Dendritic cell treated with granulocyte-macrophage colony-stimulating factor and Interleukin-4, amounts not matched to agents 40 ng/mL and 50 ng/mL, for 4 days (primary cell): ENCODE results near the gene SCAPER.
"Not testable (repeated sequence)": the region's sequence is repeated elsewhere in the genome, so short reads cannot be mapped to it uniquely, and the experiment has no call there.

Experiments
- H3K27ac Mint-ChIP-seq: one replicate; pipeline ENCODE4 v1.8.0; 2022; ENCODE audit warnings: mild to moderate bottlenecking, mixed read lengths
- H3K27me3 Mint-ChIP-seq: one replicate; pipeline ENCODE4 v1.8.0; 2022; ENCODE audit warnings: mild to moderate bottlenecking, mixed read lengths
- H3K36me3 Mint-ChIP-seq: one replicate; pipeline ENCODE4 v1.8.0; 2022; ENCODE audit warnings: low read depth, mixed read lengths
- H3K4me1 Mint-ChIP-seq: one replicate; pipeline ENCODE4 v1.8.0; 2022; ENCODE audit warnings: low read depth, mixed read lengths
- H3K4me3 Mint-ChIP-seq: one replicate; pipeline ENCODE4 v1.8.0; 2022; ENCODE audit warnings: mild to moderate bottlenecking, moderate library complexity, mixed read lengths
- H3K9me3 Mint-ChIP-seq: one replicate; pipeline ENCODE4 v1.8.0; 2022; ENCODE audit warnings: mixed read lengths
- intact Hi-C: fragments of 100-400 bp; cut with micrococcal nuclease; formaldehyde crosslinking; loops from one replicate; pipeline ENCODE4 v1.15.0; 2022

The SCAPER gene

GRCh38 chr15:76510663-76511062, 394.5 kb downstream of the SCAPER start:
- H3K4me3 Mint-ChIP-seq, H3K27ac Mint-ChIP-seq, H3K36me3 Mint-ChIP-seq, H3K4me1 Mint-ChIP-seq, H3K27me3 Mint-ChIP-seq, intact Hi-C loops, H3K9me3 Mint-ChIP-seq: not testable (repeated sequence)

- no peaks in the 10 kb centered on the region for H3K4me1 Mint-ChIP-seq
- H3K36me3 Mint-ChIP-seq = peaks cover 7% of the 10 kb centered on the region
- no peak overlapping the region for H3K27ac Mint-ChIP-seq
- H3K4me3 Mint-ChIP-seq = no peak overlapping the region
- intact Hi-C loops = no loop called here
- no peaks in the 10 kb centered on the region for H3K27me3 Mint-ChIP-seq
- no peaks in the 10 kb centered on the region for H3K9me3 Mint-ChIP-seq
Observed at GRCh38 chr15:76503804-76504203, 401.3 kb downstream of the SCAPER start.

- Mint-ChIP-seq H3K36me3 (peaks cover 7% of the 10 kb centered on the region), H3K9me3 (no peaks in the 10 kb centered on the region), H3K27ac (no peak overlapping the region), H3K4me1 (no peaks in the 10 kb centered on the region), H3K27me3 (no peaks in the 10 kb centered on the region), H3K4me3 (no peak overlapping the region)
- intact Hi-C loops = no loop called here
Observed at GRCh38 chr15:76503121-76503520, 402.0 kb downstream of the SCAPER start.

GRCh38 chr15:76502678-76503077, 402.5 kb downstream of the SCAPER start:
- Mint-ChIP-seq H3K4me1 (no peaks in the 10 kb centered on the region), H3K36me3 (peaks cover 7% of the 10 kb centered on the region), H3K4me3 (no peak overlapping the region), H3K27me3 (no peaks in the 10 kb centered on the region), H3K27ac (no peak overlapping the region), H3K9me3 (no peaks in the 10 kb centered on the region)
- intact Hi-C loops = no loop called here

- H3K27me3 Mint-ChIP-seq, H3K4me1 Mint-ChIP-seq, H3K36me3 Mint-ChIP-seq, H3K4me3 Mint-ChIP-seq, intact Hi-C loops, H3K27ac Mint-ChIP-seq, H3K9me3 Mint-ChIP-seq: not testable (repeated sequence)
Observed at GRCh38 chr15:76502185-76502584, 403.0 kb downstream of the SCAPER start.

- intact Hi-C loops = no loop called here
- H3K27me3 Mint-ChIP-seq = no peaks in the 10 kb centered on the region
- no peaks in the 10 kb centered on the region for H3K4me1 Mint-ChIP-seq
- no peaks in the 10 kb centered on the region for H3K9me3 Mint-ChIP-seq
- peaks cover 7% of the 10 kb centered on the region for H3K36me3 Mint-ChIP-seq
- no peak overlapping the region for H3K4me3 Mint-ChIP-seq
- H3K27ac Mint-ChIP-seq = no peak overlapping the region
Observed at GRCh38 chr15:76501726-76502125, 403.4 kb downstream of the SCAPER start.

- H3K9me3 Mint-ChIP-seq = no peaks in the 10 kb centered on the region
- H3K27ac Mint-ChIP-seq = no peak overlapping the region
- no peak overlapping the region for H3K4me3 Mint-ChIP-seq
- H3K4me1 Mint-ChIP-seq = no peaks in the 10 kb centered on the region
- peaks cover 7% of the 10 kb centered on the region for H3K36me3 Mint-ChIP-seq
- intact Hi-C loops = no loop called here
- no peaks in the 10 kb centered on the region for H3K27me3 Mint-ChIP-seq
Observed at GRCh38 chr15:76501011-76501410, 404.1 kb downstream of the SCAPER start.

GRCh38 chr15:76495487-76495886, 409.7 kb downstream of the SCAPER start:
- intact Hi-C loops = no loop called here
- Mint-ChIP-seq H3K4me1 (no peaks in the 10 kb centered on the region), H3K36me3 (no peaks in the 10 kb centered on the region)

GRCh38 chr15:76492538-76492937, 412.6 kb downstream of the SCAPER start:
- intact Hi-C loops = no loop called here
- H3K4me1 Mint-ChIP-seq = no peaks in the 10 kb centered on the region
- H3K27me3 Mint-ChIP-seq = no peaks in the 10 kb centered on the region
- H3K9me3 Mint-ChIP-seq = no peaks in the 10 kb centered on the region
- H3K27ac Mint-ChIP-seq = no peak overlapping the region
- no peak overlapping the region for H3K4me3 Mint-ChIP-seq
- H3K36me3 Mint-ChIP-seq = no peaks in the 10 kb centered on the region

More at GRCh38 chr15:76495487-76495886, 409.7 kb downstream of the SCAPER start:
- Mint-ChIP-seq H3K4me3 (no peak overlapping the region), H3K27ac (no peak overlapping the region), H3K9me3 (no peaks in the 10 kb centered on the region), H3K27me3 (no peaks in the 10 kb centered on the region)

- H3K9me3 Mint-ChIP-seq = peaks cover 9% of the 10 kb centered on the region
- H3K4me1 Mint-ChIP-seq = no peaks in the 10 kb centered on the region
- H3K4me3 Mint-ChIP-seq = no peak overlapping the region
- H3K27me3 Mint-ChIP-seq = no peaks in the 10 kb centered on the region
- intact Hi-C loops = no loop called here
- no peaks in the 10 kb centered on the region for H3K36me3 Mint-ChIP-seq
- H3K27ac Mint-ChIP-seq = no peak overlapping the region
Observed at GRCh38 chr15:76483752-76484151, 421.4 kb downstream of the SCAPER start.

- no peak overlapping the region for H3K27ac Mint-ChIP-seq
- no peak overlapping the region for H3K4me3 Mint-ChIP-seq
- no peaks in the 10 kb centered on the region for H3K36me3 Mint-ChIP-seq
- H3K27me3 Mint-ChIP-seq = no peaks in the 10 kb centered on the region
- intact Hi-C loops = no loop called here
- no peaks in the 10 kb centered on the region for H3K4me1 Mint-ChIP-seq
- peaks cover 9% of the 10 kb centered on the region for H3K9me3 Mint-ChIP-seq
Observed at GRCh38 chr15:76483018-76483417, 422.1 kb downstream of the SCAPER start.

- H3K4me1 Mint-ChIP-seq = no peaks in the 10 kb centered on the region
- no peaks in the 10 kb centered on the region for H3K27me3 Mint-ChIP-seq
- intact Hi-C loops = no loop called here
- no peak overlapping the region for H3K27ac Mint-ChIP-seq
- H3K9me3 Mint-ChIP-seq = no peaks in the 10 kb centered on the region
- H3K36me3 Mint-ChIP-seq = no peaks in the 10 kb centered on the region
- H3K4me3 Mint-ChIP-seq = no peak overlapping the region
Observed at GRCh38 chr15:76480267-76480666, 424.9 kb downstream of the SCAPER start.

- intact Hi-C loops = no loop called here
- Mint-ChIP-seq H3K4me3 (no peak overlapping the region), H3K9me3 (peaks cover 22% of the 10 kb centered on the region), H3K27ac (no peak overlapping the region), H3K4me1 (no peaks in the 10 kb centered on the region), H3K27me3 (no peaks in the 10 kb centered on the region), H3K36me3 (peaks cover 19% of the 10 kb centered on the region)
Observed at GRCh38 chr15:76470691-76471090, 434.4 kb downstream of the SCAPER start.

- no peak overlapping the region for H3K27ac Mint-ChIP-seq
- intact Hi-C loops = no loop called here
- H3K36me3 Mint-ChIP-seq = peaks cover 19% of the 10 kb centered on the region
- H3K27me3 Mint-ChIP-seq = no peaks in the 10 kb centered on the region
- no peaks in the 10 kb centered on the region for H3K4me1 Mint-ChIP-seq
- H3K4me3 Mint-ChIP-seq = no peak overlapping the region
- H3K9me3 Mint-ChIP-seq = peaks cover 25% of the 10 kb centered on the region
Observed at GRCh38 chr15:76468722-76469121, 436.4 kb downstream of the SCAPER start.

- Mint-ChIP-seq H3K27ac (no peak overlapping the region), H3K9me3 (peaks cover 25% of the 10 kb centered on the region), H3K27me3 (no peaks in the 10 kb centered on the region), H3K4me1 (no peaks in the 10 kb centered on the region), H3K36me3 (peaks cover 19% of the 10 kb centered on the region), H3K4me3 (no peak overlapping the region)
- intact Hi-C loops = no loop called here
Observed at GRCh38 chr15:76467136-76467535, 438.0 kb downstream of the SCAPER start.
